Measurements from ENCODE around the gene LKAAEAR1. TPM values are rescaled to one million over a fixed set of nuclear protein-coding genes. Genes with fewer than 3 reads are reported as not detected.

The LKAAEAR1 gene
- total and polyA plus RNA-seq, 2 of the 13 experiments (the other 11 are each of a cell fraction or from before 2014, with no cell fraction given), result not detected

DNA sequence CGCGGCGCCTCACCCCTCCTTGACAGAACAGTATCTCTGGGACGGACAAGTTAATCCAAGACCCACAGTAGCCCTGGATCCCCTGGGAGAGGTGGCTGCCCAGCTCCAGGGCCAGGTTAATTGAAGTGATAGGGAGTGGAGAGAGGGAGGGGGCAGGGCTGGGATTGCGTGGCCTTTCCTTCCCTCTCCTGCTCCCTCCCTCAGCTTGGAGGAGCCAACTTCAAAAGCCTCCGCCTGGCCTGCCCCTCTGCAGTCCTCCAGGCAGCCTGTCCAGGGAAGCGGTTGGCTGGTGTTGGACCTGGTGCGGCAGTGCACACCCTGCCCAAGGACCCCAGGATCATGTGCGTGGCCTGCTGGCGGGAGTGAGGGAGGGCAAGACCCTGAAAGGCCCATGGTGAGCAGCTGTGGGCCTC is 48.3 kb downstream of the LKAAEAR1 start, which contains the start of gene C20orf204 (continued):
- TF ChIP-seq ZNF430 (CRISPR knock-in tag; IDR thresholded peaks at IDR 0.05), result no peak; the same call in 1 of the 2 replicates
- peak; percentile 63; the same call in 1 of the 2 replicates for TF ChIP-seq ZBTB7A (CRISPR knock-in tag; IDR thresholded peaks at IDR 0.05)
- no peak for TF ChIP-seq POGZ (CRISPR knock-in tag; IDR thresholded peaks at IDR 0.05)
- TF ChIP-seq ZNF598 (CRISPR knock-in tag; IDR thresholded peaks at IDR 0.05; ENCODE audit: borderline replicate concordance), result 0 out of 2 replicates have a peak, but pooled peaks have one; percentile 37
- TF ChIP-seq ZNF451 (CRISPR knock-in tag; IDR thresholded peaks at IDR 0.05), result peak; percentile 19; the same call in 1 of the 2 replicates
- TF ChIP-seq BORCS8-MEF2B (CRISPR knock-in tag; IDR thresholded peaks at IDR 0.05), result 0 out of 2 replicates have a peak, but pooled peaks have one; percentile 43
- TF ChIP-seq RAD21 (CRISPR knock-in tag; IDR thresholded peaks at IDR 0.05), result no peak; the same call in 1 of the 2 replicates
- TF ChIP-seq ERF (CRISPR knock-in tag; IDR thresholded peaks at IDR 0.05), result peak; percentile 62
- TF ChIP-seq, protein P1, sequence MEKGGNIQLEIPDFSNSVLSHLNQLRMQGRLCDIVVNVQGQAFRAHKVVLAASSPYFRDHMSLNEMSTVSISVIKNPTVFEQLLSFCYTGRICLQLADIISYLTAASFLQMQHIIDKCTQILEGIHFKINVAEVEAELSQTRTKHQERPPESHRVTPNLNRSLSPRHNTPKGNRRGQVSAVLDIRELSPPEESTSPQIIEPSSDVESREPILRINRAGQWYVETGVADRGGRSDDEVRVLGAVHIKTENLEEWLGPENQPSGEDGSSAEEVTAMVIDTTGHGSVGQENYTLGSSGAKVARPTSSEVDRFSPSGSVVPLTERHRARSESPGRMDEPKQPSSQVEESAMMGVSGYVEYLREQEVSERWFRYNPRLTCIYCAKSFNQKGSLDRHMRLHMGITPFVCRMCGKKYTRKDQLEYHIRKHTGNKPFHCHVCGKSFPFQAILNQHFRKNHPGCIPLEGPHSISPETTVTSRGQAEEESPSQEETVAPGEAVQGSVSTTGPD (CRISPR knock-in tag; IDR thresholded peaks at IDR 0.05), result no peak; the same call in 1 of the 2 replicates
- TF ChIP-seq ZNF225 (CRISPR knock-in tag; IDR thresholded peaks at IDR 0.05), result peak; percentile 42; the same call in 1 of the 2 replicates
- TF ChIP-seq ATF7 (IDR thresholded peaks at IDR 0.05), result no peak
- peak; percentile 39 for TF ChIP-seq ATF7 (CRISPR knock-in tag; IDR thresholded peaks at IDR 0.05)
- peak; percentile 59; the same call in 1 of the 2 replicates for TF ChIP-seq MED1 (CRISPR knock-in tag; IDR thresholded peaks at IDR 0.05)
- TF ChIP-seq ZNF7 (CRISPR knock-in tag; IDR thresholded peaks at IDR 0.05), result 0 out of 2 replicates have a peak, but pooled peaks have one; percentile 8
- no peak for TF ChIP-seq ZNF333 (CRISPR knock-in tag; IDR thresholded peaks at IDR 0.05; ENCODE audit: borderline replicate concordance)
- TF ChIP-seq HMG20B (CRISPR knock-in tag; conservative IDR thresholded peaks at IDR 0.05), result peak; percentile 40
- TF ChIP-seq ZNF772 (CRISPR knock-in tag; IDR thresholded peaks at IDR 0.05), result peak; percentile 95
- peak; percentile 87 for TF ChIP-seq GATAD2A (CRISPR knock-in tag; IDR thresholded peaks at IDR 0.05)
- TF ChIP-seq, protein P2, sequence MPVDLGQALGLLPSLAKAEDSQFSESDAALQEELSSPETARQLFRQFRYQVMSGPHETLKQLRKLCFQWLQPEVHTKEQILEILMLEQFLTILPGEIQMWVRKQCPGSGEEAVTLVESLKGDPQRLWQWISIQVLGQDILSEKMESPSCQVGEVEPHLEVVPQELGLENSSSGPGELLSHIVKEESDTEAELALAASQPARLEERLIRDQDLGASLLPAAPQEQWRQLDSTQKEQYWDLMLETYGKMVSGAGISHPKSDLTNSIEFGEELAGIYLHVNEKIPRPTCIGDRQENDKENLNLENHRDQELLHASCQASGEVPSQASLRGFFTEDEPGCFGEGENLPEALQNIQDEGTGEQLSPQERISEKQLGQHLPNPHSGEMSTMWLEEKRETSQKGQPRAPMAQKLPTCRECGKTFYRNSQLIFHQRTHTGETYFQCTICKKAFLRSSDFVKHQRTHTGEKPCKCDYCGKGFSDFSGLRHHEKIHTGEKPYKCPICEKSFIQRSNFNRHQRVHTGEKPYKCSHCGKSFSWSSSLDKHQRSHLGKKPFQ (CRISPR knock-in tag; IDR thresholded peaks at IDR 0.05; ENCODE audit: insufficient replicate concordance), result peak; percentile 84
- no peak for TF ChIP-seq IKZF1 (IDR thresholded peaks at IDR 0.05)
- TF ChIP-seq, protein P3, sequence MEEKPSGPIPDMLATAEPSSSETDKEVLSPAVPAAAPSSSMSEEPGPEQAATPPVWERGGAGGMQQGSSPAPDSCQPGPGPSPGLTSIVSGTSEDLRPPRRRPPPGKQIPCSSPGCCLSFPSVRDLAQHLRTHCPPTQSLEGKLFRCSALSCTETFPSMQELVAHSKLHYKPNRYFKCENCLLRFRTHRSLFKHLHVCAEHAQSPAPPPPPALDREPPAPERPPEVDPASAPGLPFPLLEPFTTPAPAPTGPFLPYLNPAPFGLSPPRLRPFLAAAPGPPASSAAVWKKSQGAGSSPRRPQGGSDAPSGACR (CRISPR knock-in tag; IDR thresholded peaks at IDR 0.05), result peak; percentile 98
- TF ChIP-seq ZNF674 (CRISPR knock-in tag; IDR thresholded peaks at IDR 0.05; ENCODE audit: low read depth), result peak; percentile 78; the same call in 1 of the 2 replicates
- TF ChIP-seq RFX1 (IDR thresholded peaks at IDR 0.05), result no peak; the same call in 1 of the 2 replicates
- TF ChIP-seq REL (CRISPR knock-in tag; conservative IDR thresholded peaks at IDR 0.05), result peak; percentile 96; the same call in 1 of the 2 replicates
- peak; percentile 83 for TF ChIP-seq SP5 (CRISPR knock-in tag; IDR thresholded peaks at IDR 0.05; ENCODE audit: borderline replicate concordance, low read depth)
- TF ChIP-seq SMAD3 (CRISPR knock-in tag; IDR thresholded peaks at IDR 0.05), result peak; percentile 41

Measured in HepG2 (cell line).